DND-41 (cell line): Measurements from ENCODE around the gene COL13A1.

Experiments used
- ATAC-seq: fragments of 200-7000 bp; cut with Tn5 transposase; 3 replicates; pipeline ENCODE4 v1.9.1; 2021; ENCODE audit warnings: low read depth; ENCODE audit not compliant: insufficient read depth
- DNase-seq: peaks from one replicate; pipeline ENCODE4 v3.0.0-alpha.2; 2020
- H2AFZ ChIP-seq: 2 replicates; pipeline ENCODE4 v1.6.0; 2012; ENCODE audit warnings: low read depth, low read length
- H3K27ac ChIP-seq: 2 replicates; pipeline ENCODE4 v1.5.1; 2012; ENCODE audit warnings: low read length, inconsistent platforms
- H3K27me3 ChIP-seq: fragments of 200-600 bp; sonication (generic); 2 replicates; pipeline ENCODE4 v1.6.0; 2012; ENCODE audit warnings: low read length, mild to moderate bottlenecking, inconsistent platforms; ENCODE audit not compliant: insufficient read depth, poor library complexity
- H3K36me3 ChIP-seq: 2 replicates; pipeline ENCODE4 v1.5.1; 2012; ENCODE audit warnings: low read length, inconsistent platforms; ENCODE audit not compliant: insufficient read depth
- H3K4me1 ChIP-seq: 2 replicates; pipeline ENCODE4 v1.5.1; 2012; ENCODE audit warnings: mild to moderate bottlenecking, low read length; ENCODE audit not compliant: insufficient read depth
- H3K4me2 ChIP-seq: 2 replicates; pipeline ENCODE4 v1.6.0; 2012; ENCODE audit warnings: mild to moderate bottlenecking, moderate library complexity, low read length, inconsistent platforms; ENCODE audit not compliant: insufficient read depth
- H3K4me3 ChIP-seq, 2 experiments: fragments of 200-600 bp in 1 of 2; shearing (Covaris generic) in 1 of 2; 2 replicates each; pipeline ENCODE4 v1.5.1; 2012 to 2016; ENCODE audit warnings: inconsistent platforms in 2 of 2, low read length in 2 of 2, mild to moderate bottlenecking in 2 of 2, low read depth in 1 of 2, moderate library complexity in 1 of 2
- H3K79me2 ChIP-seq: 2 replicates; pipeline ENCODE4 v1.6.0; 2012; ENCODE audit warnings: low read length, inconsistent platforms; ENCODE audit not compliant: insufficient read depth
- H3K9ac ChIP-seq: 2 replicates; pipeline ENCODE4 v1.6.0; 2012; ENCODE audit warnings: low read depth, mild to moderate bottlenecking, inconsistent platforms, low read length, moderate library complexity
- H3K9me3 ChIP-seq: 2 replicates; pipeline ENCODE4 v1.5.1; 2012; ENCODE audit warnings: low read length, moderate library complexity, mild to moderate bottlenecking, inconsistent platforms; ENCODE audit not compliant: insufficient read depth, severe bottlenecking
- H4K20me1 ChIP-seq: 2 replicates; pipeline ENCODE4 v1.6.0; 2012; ENCODE audit warnings: low read length; ENCODE audit not compliant: insufficient read depth
- CTCF ChIP-seq: IDR thresholded peaks from 2 replicates; pipeline ENCODE4 v1.5.1; 2012; ENCODE audit warnings: borderline replicate concordance, low read length, moderate library complexity, mild to moderate bottlenecking; ENCODE audit not compliant: poor library complexity, severe bottlenecking; ENCODE audit errors: extremely low read depth
- EZH2 ChIP-seq: IDR thresholded peaks from 3 replicates; pipeline ENCODE4 v1.6.1; 2012; ENCODE audit warnings: borderline replicate concordance, low read depth, mild to moderate bottlenecking, moderate library complexity, low read length, inconsistent platforms; ENCODE audit not compliant: severe bottlenecking

COL13A1 gene

GRCh38 chr10:69855346-69856111 lies 53.8 kb downstream of the COL13A1 start:
- Histone ChIP-seq H3K4me1 (no peaks in the 10 kb centered on the region), H3K9ac (no peak overlapping the region), H3K27me3 (peaks cover 7% of the 10 kb centered on the region), H3K4me3 (no peak overlapping the region), H3K79me2 (no peaks in the 10 kb centered on the region), H3K4me2 (no peak overlapping the region), H3K9me3 (no peaks in the 10 kb centered on the region), H3K36me3 (no peaks in the 10 kb centered on the region), H3K27ac (no peak overlapping the region), H4K20me1 (peaks cover 2% of the 10 kb centered on the region; the same call in 1 of the 2 replicates), H2AFZ (no peak overlapping the region)
- no peak for DNase-seq
- TF ChIP-seq EZH2 (no peak), CTCF (no peak)
- no peak for ATAC-seq

- Histone ChIP-seq H3K79me2 (no peaks in the 10 kb centered on the region), H3K9ac (no peak overlapping the region), H3K36me3 (no peaks in the 10 kb centered on the region), H4K20me1 (peaks cover 2% of the 10 kb centered on the region; the same call in 1 of the 2 replicates), H3K4me1 (no peaks in the 10 kb centered on the region), H3K27ac (no peak overlapping the region), H2AFZ (no peak overlapping the region), H3K4me2 (no peak overlapping the region), H3K27me3 (peaks cover 7% of the 10 kb centered on the region), H3K9me3 (no peaks in the 10 kb centered on the region), H3K4me3 (no peak overlapping the region)
- no peak for ATAC-seq
- DNase-seq = no peak
- TF ChIP-seq EZH2 (no peak), CTCF (no peak)
Observed at GRCh38 chr10:69856601-69857166, 55.0 kb downstream of the COL13A1 start.

DNA sequence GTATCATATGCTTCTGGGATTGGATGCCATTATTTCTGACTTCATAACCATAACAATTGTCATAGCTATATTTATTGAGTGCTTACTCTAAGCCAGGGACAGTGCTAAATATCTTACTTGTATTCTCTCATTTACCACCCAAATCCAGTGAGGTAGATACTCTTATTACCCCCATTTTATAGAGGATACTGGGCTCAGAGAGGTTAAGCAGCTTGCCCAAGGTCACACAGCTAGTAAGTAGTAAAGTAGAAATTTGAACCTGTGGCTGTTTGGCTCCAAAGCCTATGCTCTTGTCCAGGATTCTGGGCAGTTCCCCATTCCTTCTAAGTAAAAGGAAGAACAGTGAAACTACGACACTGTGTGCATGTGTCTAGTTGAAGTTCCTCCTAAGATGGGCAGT lies 56.5 kb downstream of the COL13A1 start:
- Histone ChIP-seq H3K79me2 (no peaks in the 10 kb centered on the region), H4K20me1 (peaks cover 2% of the 10 kb centered on the region; the same call in 1 of the 2 replicates), H3K9ac (no peak overlapping the region), H3K4me3 (no peak overlapping the region), H3K9me3 (no peaks in the 10 kb centered on the region), H3K36me3 (no peaks in the 10 kb centered on the region), H3K4me2 (no peak overlapping the region), H3K4me1 (no peaks in the 10 kb centered on the region), H2AFZ (no peak overlapping the region), H3K27ac (no peak overlapping the region), H3K27me3 (peaks cover 7% of the 10 kb centered on the region)
- no peak for DNase-seq
- no peak for TF ChIP-seq CTCF
- no peak for TF ChIP-seq EZH2
- no peak for ATAC-seq

DNA sequence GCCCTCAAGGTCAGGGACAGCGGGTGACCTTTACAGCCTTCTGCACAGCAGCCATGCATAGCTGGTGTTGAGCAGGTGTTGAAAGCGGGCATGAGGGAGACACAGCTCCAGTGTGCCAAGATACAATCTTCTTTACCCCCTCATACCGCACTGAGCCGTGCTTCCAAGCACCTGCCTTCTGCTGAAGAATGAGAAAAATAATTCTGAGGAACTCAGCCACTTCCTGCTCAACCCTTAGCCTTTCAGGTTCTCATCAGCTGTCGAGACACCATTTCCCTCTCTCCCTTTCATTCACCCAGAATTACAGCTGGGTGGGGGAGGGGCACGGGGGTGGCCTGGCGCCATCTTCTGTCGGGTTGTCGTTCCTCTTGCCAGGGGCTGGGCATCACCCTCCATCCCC lies 58.6 kb downstream of the COL13A1 start:
- Histone ChIP-seq H3K27ac (no peak overlapping the region), H3K27me3 (peaks cover 7% of the 10 kb centered on the region), H3K4me2 (no peak overlapping the region), H3K36me3 (no peaks in the 10 kb centered on the region), H3K79me2 (no peaks in the 10 kb centered on the region), H3K4me1 (no peaks in the 10 kb centered on the region), H3K9ac (no peak overlapping the region), H3K4me3 (no peak overlapping the region), H3K9me3 (no peaks in the 10 kb centered on the region), H4K20me1 (peaks cover 2% of the 10 kb centered on the region; the same call in 1 of the 2 replicates), H2AFZ (no peak overlapping the region)
- DNase-seq = no peak
- no peak for TF ChIP-seq EZH2
- TF ChIP-seq CTCF = no peak
- no peak for ATAC-seq
